ENCODE measurements around the gene PPM1B. TPM values are rescaled to one million over a fixed set of nuclear protein-coding genes. Genes with fewer than 3 reads are reported as not detected.

The PPM1B gene
- total and polyA plus RNA-seq, 2 donors (not counting 1 experiment from before 2014, with no cell fraction given) = 15.3 to 81.4 TPM

DNA sequence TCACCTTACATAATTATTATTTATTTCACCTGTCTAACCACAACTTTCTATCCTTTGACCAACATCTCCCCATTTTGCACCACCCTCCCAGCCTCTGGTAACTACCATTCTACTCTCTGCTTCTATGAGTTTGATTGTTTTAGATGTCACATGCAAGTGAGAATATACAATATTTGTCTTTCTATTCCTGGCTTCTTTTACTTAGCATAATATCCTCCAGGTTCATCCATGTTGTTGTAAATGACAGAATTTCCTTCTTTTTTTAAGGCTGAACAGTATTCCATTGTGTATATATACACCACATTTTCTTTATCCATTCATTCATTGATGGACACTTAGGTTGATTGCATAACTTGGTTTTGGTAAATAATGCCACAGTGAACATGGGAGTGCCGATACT, 24.0 kb downstream of the PPM1B start:
- DNase-seq = no peak
- Histone ChIP-seq H2AFZ (ENCODE audit: insufficient read depth, low read depth, low read length, poor library complexity, severe bottlenecking) (no peak overlapping the region), H3K27ac (ENCODE audit: low read length in 2 of 2) (no peak overlapping the region), H3K4me1 (ENCODE audit: control insufficient read depth in 2 of 2, insufficient read depth in 2 of 2, low read length in 2 of 2) (peaks cover 22 to 34% of the 10 kb centered on the region in 2 donors), H3K4me2 (replicated peaks; ENCODE audit: low read depth, low read length, poor library complexity, severe bottlenecking) (no peak overlapping the region), H3K4me3 (ENCODE audit: control extremely low read depth in 1 of 5, extremely low read depth in 1 of 5, insufficient read depth in 1 of 5, low read depth in 2 of 5, low read length in 4 of 5) (no peak overlapping the region), H4K20me1 (ENCODE audit: control insufficient read depth, insufficient read depth, low read length, poor library complexity, severe bottlenecking) (peaks cover 98% of the 10 kb centered on the region), H3K9ac (ENCODE audit: low read length) (no peak overlapping the region), H3K27me3 (replicated peaks in 1 of 4; ENCODE audit: control extremely low read depth in 1 of 4, control insufficient read depth in 3 of 4, insufficient read depth in 4 of 4, low read length in 3 of 4) (no peaks in the 10 kb centered on the region), H3K79me2 (ENCODE audit: control insufficient read depth, insufficient read depth, low read length) (peaks cover 100% of the 10 kb centered on the region), H3K9me3 (ENCODE audit: control extremely low read depth in 1 of 3, control insufficient read depth in 2 of 3, insufficient read depth in 1 of 3, low read length in 2 of 3) (peaks cover 0 to 2% (median 0%) of the 10 kb centered on the region in 3 donors), H3K36me3 (replicated peaks in 1 of 2; ENCODE audit: control extremely low read depth in 1 of 2, control insufficient read depth in 1 of 2, extremely low read depth in 1 of 2, insufficient read depth in 2 of 2, low read length in 1 of 2) (no peaks in the 10 kb centered on the region)
- Mint-ChIP-seq H3K27ac (no peak overlapping the region), H3K4me1 (peaks cover 49% of the 10 kb centered on the region), H3K9me3 (ENCODE audit: insufficient read depth) (no peaks in the 10 kb centered on the region), H3K27me3 (no peaks in the 10 kb centered on the region), H3K4me3 (peak overlapping the region; percentile 7)
- CTCF ChIA-PET = no interaction called here
- POLR2A ChIA-PET = interaction anchor here (0.6 kb wide), 1 partner anchor 1441 kb away, joined by 3 read pairs; no protein-coding TSS in a partner anchor
- WGBS (ENCODE audit: insufficient coverage) = no CpG with 5 or more reads among the region's 1 CpG
- TF ChIP-seq EZH2 (IDR thresholded peaks at IDR 0.05; ENCODE audit: borderline replicate concordance, insufficient read depth, low read depth, low read length, poor library complexity, severe bottlenecking) (no peak), CTCF (IDR thresholded peaks at IDR 0.05) (no peak)
- intact Hi-C loops (cut with micrococcal nuclease) = loop anchor here (10.0 kb wide), 1 partner anchor 1122 kb away; no protein-coding TSS in a partner anchor
- no peak for ATAC-seq (ENCODE audit: low read depth)

DNA sequence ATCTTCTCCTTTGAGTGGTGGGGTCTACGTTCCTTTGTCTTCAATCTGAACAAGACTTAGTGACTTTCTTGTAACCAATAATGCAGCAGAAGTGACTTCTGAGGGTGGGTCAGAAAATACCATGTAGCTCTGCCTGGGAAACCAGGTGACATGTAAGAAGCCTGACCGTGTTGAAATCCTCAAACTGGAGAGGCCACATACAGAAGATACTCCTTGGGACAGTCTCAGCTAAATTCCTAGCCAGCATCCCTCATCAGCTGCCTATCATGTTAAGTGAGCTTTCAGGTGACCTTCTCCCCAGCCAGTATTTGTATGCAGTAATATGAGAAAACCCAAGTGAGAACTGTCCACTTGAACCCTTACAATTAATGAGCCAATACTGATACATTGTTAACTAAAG, 27.0 kb downstream of the PPM1B start:
- peaks cover 10 to 18% of the 10 kb centered on the region in 2 donors for H3K4me1 ChIP-seq (ENCODE audit: control insufficient read depth in 2 of 2, insufficient read depth in 2 of 2, low read length in 2 of 2)
- peaks cover 100% of the 10 kb centered on the region for H3K79me2 ChIP-seq (ENCODE audit: control insufficient read depth, insufficient read depth, low read length)
- no peaks in the 10 kb centered on the region for H3K9me3 Mint-ChIP-seq (ENCODE audit: insufficient read depth)
- no peaks in the 10 kb centered on the region for H3K27me3 Mint-ChIP-seq
- H3K4me1 Mint-ChIP-seq = peaks cover 42% of the 10 kb centered on the region
- ATAC-seq (ENCODE audit: low read depth) (no peak), DNase-seq (no peak)
- H2AFZ ChIP-seq (ENCODE audit: insufficient read depth, low read depth, low read length, poor library complexity, severe bottlenecking) = no peak overlapping the region
- intact Hi-C loops (cut with micrococcal nuclease) = loop anchor here (10.0 kb wide), 1 partner anchor 1119 kb away; no protein-coding TSS in a partner anchor
- H3K4me2 ChIP-seq (replicated peaks; ENCODE audit: low read depth, low read length, poor library complexity, severe bottlenecking) = no peak overlapping the region
- H3K27me3 ChIP-seq (replicated peaks in 1 of 4; ENCODE audit: control extremely low read depth in 1 of 4, control insufficient read depth in 3 of 4, insufficient read depth in 4 of 4, low read length in 3 of 4) = no peaks in the 10 kb centered on the region
- H3K27ac ChIP-seq (ENCODE audit: low read length in 2 of 2) = no peak overlapping the region
- no peak overlapping the region for H3K9ac ChIP-seq (ENCODE audit: low read length)
- no peak overlapping the region for H3K4me3 Mint-ChIP-seq
- WGBS (ENCODE audit: insufficient coverage) = 100% methylated on average over 1 of the region's 2 CpGs
- peaks cover 98% of the 10 kb centered on the region for H4K20me1 ChIP-seq (ENCODE audit: control insufficient read depth, insufficient read depth, low read length, poor library complexity, severe bottlenecking)
- H3K4me3 ChIP-seq (ENCODE audit: control extremely low read depth in 1 of 5, extremely low read depth in 1 of 5, insufficient read depth in 1 of 5, low read depth in 2 of 5, low read length in 4 of 5) = no peak overlapping the region
- ChIA-PET POLR2A (interaction anchor here (0.7 kb wide), 1 partner anchor 24 kb away, joined by 3 read pairs; no protein-coding TSS in a partner anchor), CTCF (no interaction called here)
- H3K36me3 ChIP-seq (replicated peaks in 1 of 2; ENCODE audit: control extremely low read depth in 1 of 2, control insufficient read depth in 1 of 2, extremely low read depth in 1 of 2, insufficient read depth in 2 of 2, low read length in 1 of 2) = no peaks in the 10 kb centered on the region
- H3K9me3 ChIP-seq (ENCODE audit: control extremely low read depth in 1 of 3, control insufficient read depth in 2 of 3, insufficient read depth in 1 of 3, low read length in 2 of 3) = no peaks in the 10 kb centered on the region
- TF ChIP-seq CTCF (IDR thresholded peaks at IDR 0.05) (no peak), EZH2 (IDR thresholded peaks at IDR 0.05; ENCODE audit: borderline replicate concordance, insufficient read depth, low read depth, low read length, poor library complexity, severe bottlenecking) (no peak)
- H3K27ac Mint-ChIP-seq = no peak overlapping the region
